ENCODE data around the gene EDDM3A.
A peak's percentile ranks its signal among the peaks of the same experiment; 100 is the strongest.
"Not testable (repeated sequence)": the region's sequence is repeated elsewhere in the genome, so short reads cannot be mapped to it uniquely, and the experiment has no call there.

Gene EDDM3A, protein sequence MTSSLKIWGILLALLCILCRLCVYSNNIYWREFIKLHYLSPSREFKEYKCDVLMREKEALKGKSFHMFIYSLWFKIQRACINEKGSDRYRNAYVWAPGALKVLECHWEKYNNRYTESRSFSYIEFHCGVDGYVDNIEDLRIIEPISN

DNA sequence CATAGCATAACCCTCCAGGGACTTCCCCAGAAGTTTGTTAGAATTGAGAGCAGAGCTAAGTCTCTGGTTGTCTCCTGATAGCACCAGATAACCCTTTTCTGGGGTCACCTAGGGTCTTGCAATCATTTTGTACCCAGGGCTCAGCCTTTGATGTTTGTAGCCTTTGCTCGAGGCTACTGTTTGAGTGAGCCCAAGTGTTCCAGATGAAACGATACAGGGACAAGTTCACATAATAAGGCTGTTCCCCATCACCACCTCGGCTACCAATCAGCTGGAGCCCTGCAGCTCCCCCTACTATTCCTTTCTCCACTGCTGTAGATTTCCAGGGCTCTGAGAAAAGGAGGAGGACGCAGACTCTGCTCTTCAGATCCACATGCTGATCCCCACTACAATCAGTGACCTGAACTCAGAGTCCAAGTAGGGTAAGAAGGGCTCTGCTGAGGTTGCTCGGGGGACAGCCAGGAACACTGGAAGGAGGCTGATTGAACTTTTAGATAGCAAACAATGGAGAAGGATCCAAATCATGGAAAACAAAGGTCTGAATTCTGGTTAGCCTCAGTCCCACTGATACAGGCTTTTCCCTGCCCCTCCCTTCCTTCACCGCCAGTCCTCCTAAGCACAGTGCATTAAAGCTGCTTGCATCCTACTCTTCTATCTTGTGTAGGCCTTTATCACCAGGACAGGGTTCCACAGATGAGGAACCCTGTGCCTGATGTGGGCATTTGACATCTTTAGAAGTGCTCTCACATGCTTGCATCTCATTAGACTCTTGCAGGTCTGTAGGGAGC lies at the start of gene EDDM3A:
TSS of gene EDDM3A (plus strand) at position 317 of the 788 bp plus-strand sequence. CDS start 1,694 bp downstream, outside the sequence.
- no peak for DNase-seq

DNA sequence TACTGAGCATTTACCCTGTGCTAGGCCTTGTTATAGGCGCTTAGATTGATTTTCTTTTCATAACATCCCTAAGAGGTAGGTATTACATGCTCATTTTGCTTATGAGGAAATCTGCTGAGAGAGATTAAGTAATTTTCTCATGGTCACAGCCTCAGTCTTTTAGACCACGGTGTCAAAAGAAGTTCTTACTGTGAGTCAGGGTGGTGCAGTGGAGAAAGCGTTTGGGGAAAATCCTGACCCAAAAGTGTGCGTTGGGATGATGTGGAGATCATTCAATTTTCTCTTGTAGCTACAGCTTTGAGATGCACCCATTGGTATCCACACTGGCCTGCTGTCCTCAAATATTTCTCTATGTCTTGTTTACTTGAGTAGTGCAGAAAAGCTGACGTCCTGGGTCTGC lies 48.9 kb upstream of the EDDM3A start:
- peak; percentile 51 for DNase-seq

DNA sequence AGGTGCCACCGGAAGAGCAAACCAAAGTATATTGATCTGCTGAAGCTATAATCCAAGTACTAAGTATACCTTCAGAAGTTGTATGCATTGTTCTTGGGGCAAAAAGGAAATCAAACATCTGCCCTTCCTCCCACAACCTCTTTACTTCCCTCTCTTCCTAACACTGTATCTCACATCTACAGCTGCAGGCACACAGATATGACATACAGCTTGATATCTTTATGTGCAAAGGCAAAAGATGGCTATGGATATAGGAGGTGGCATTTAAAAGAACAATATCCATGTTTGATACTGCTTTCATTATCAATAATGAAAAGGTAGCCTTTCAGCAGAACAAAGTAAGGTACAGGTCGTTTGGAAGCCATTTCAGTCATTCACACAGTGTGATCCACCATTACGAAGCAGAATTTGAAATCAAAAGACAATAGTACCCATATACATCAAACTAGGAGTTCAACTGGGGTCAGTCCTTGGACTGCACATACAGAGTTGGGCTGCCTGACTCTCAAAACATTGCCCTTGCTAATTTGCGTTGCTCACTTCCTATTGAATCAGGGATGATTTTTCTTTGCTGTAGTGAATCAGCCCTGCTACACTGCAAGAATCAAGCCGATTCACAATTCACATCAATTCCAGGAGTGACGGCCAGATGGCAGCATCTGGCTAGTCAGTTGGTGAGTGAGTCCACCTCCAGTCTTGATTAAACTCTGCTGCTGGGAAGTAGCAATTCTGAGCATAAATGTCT lies 48.2 kb upstream of the EDDM3A start:
- DNase-seq: peak; percentile 83

DNA sequence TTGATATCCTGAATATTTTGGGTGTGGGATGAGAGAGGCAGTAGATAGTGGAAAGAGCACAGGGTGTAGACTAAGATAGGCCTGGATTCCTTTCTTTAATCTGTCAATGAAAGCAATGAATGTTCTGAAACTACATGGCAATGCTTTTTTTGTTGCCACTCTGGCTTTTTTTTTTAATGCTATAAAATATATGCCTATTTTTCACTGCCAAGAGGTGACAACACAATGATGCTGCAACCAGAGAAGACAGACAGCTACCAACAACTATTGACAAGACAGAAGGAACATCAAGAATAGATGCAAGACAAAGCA lies 47.7 kb upstream of the EDDM3A start:
- DNase-seq: no peak

DNA sequence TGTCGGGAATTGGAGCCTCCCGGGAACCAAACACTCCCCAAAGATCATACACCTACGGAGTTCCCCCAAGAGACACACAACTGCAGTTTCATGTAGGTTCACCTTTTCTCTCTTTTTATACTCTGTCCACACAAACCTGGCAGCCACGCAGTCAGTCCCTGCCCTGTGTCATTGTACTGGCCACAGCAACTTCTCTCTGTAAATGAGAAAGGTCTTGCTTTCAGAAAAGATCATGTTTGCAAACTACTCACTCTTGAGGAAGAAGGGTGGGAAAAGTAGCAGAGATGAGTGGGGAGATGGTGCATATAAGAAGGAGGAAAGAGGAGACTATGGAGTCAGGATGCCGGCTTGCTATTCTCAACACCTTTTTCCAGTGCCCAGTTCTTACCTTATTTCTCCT lies 46.8 kb upstream of the EDDM3A start:
- no peak for DNase-seq

DNA sequence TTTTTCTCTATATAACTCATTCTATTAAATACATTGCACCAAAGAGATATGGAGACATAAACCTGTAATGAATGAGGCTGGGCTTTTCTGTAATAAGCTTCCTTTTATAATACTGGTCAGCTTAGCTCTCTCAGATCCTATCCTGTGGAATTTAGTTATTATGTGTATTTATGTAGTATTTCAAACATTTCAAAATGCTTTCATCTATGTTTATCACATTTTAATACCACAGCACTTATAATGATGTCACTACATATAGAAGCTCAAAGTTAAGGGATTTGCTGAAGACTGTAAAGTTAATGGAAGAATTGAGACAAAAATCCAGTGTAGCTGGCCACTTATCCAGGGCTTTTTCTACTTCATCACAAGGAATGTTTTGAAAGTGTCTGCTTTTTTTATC lies 45.8 kb upstream of the EDDM3A start:
- DNase-seq: no peak

DNA sequence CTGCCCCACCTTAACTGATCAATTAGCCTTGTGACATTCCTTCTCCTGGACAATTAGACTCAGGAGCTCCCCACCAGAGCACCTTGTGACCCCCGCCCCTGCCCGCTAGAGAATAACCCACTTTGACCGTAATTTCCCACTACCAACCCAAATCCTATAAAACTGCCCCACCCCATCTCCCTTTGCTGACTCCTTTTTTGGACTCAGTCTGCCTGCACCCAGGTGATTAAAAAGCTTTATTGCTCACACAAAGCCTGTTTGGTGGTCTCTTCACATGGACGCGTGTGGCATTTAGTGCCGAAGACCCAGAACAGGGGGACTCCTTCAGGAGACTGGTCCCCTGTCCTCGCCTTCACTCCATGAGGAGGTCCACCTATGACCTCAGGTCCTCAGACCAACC lies 44.7 kb upstream of the EDDM3A start:
- DNase-seq: not testable (repeated sequence)

DNA sequence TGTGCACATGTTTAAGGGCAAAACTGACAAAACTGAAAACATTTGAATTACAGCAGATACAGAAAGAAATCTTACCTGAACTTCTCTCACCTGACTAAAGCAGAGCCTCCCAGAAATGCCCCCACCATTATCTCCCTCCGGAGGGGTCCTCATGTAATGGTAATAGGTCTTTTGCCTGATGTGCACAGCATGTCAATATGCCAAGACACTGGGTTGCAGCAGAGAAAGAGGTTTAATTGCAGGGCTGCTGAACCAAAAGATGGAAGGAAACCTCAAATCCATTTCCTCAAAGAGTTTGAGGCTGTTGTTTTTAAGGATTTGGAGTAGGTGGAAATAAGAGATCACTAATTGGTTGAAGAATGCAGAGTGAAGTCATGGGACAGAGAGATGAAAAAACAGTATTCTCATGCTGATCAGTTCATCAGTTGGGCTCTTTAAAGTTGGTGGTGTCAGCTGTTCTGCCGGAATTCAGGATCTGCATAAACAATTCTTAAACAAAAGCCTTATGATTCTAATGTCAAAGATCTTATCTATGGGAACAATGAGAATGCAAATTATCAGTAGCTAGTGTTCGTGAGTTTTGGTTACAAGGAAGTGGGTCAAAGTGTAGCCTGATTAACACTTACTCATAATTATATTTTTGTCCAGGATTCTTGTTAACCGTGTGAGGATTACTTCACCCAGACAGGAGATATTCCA lies 38.9 kb upstream of the EDDM3A start:
- no peak for DNase-seq

DNA sequence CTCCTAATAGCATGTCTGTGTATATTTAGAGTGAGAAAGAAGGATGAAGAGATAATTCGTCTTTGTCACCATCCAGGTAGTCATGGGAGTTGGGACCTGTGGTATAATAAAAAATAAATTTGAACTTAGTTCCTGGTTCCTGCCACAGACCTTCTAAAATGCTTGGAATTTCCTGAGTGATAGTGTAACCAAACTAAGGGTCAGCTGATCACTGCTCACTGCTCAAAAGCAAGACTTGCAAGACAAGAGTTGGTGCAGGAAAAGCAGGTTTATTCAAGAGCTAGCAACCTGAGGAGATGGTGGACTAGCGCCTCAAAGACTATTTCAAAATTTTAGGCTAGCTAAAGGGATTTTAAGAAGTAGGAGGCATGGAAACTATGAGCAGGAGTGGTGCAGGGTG lies 38.1 kb upstream of the EDDM3A start:
- DNase-seq: peak; percentile 23

DNA sequence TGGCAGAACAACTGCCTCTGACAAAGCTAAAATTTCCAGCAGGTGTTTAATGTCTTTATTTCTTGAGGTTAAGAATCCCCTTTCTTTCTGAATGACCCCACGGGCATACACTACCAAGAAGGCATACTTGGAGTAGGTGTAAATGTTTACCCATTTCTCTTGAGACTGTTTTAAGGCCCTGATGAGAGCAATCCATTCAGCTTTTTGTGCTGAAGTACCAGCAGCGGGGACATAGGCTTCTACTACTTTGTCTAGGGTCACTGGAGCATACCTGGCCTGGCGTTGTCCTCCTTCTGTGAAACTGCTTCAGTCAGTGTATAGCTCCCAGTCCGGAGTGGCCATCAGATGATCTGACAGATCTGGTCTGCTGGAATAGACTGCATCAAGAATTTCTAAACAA lies 34.4 kb upstream of the EDDM3A start:
- DNase-seq: no peak

DNA sequence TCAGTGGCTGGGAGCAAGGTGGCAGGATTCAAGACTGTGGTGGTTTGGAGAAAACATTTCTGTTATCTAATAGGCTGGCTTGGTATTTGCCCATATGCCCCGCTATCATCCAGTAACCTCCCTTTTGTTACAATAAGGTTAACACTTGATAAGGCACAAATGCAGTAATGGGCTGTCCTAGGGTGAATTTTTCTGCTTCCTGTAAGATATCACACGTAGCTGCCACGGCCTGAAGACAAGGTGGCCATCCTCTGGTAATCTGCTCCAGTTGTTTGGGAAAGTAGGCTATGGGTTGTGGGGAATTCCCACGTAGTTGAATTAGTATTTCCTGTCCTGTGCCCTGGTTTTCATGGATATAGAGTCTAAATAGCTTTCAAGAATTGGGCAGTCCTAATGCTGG lies 34.0 kb upstream of the EDDM3A start:
- DNase-seq: no peak

DNA sequence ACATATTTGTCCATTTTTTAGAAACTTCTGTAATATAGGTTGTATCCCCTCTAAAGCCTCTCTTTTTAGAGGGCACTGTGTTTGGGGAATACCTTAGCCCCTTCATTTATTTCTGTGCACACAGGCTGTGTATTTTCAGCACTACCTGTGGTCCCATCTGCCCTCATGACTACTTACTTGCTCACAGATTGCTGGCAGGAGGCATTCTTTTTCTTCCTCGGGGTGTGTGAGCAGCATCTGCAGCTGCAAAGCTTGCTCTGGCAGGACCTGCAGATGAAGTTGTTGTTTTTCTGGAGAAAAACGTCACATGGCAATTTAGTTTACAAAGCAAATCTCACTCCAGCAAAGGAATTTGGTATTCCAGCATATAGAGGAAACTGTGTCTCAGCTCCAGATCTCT lies 32.8 kb upstream of the EDDM3A start:
- DNase-seq: no peak

DNA sequence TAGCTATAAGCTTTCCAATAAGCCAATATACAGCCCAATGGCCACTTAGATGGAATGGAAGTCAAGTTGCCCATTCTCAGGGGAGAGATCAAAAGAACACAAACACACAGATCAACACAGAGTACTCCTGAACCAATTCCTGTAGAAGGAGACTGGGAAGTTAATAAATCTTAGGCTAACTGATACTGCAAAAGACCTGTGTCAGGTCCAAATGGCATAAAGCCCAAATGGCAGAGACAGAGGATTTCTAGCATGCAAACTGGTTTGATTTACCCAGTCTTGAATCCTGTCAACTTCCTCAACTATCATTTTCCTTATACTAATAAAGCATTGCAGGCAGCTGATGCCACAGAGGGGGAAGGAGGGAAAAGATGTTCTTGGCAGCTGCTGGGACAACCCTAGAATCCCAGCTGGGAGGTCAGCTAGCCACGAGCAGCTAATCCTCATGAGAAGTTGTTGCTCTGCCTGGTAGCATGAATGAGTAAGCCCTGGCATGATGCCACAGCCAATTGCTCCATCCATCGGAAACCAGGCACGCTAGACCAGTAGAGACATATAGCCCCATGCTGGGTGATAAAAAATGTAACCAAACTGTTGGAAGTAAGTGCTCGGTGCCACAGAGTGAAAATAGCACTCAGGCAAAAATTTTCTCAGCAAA lies 31.0 kb upstream of the EDDM3A start:
- DNase-seq: peak; percentile 95

DNA sequence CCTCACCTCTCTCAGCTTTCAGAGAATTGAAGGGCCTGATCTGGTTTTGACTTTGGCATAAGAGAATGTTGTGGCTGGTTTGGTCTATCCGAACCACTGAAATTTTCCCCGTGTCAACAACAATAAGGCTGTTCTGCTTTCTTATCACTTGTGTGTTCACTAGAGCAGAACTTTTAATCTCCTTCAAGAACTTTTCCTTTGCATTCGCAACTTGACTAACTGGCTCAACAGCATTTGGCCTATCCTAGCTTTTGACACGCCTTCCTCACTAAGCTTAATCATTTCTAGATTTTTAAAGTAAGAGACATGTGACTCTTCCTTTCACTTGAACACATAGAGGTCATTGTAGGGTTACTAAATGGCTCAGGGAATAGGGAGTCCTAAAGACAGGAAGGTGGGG lies 25.9 kb upstream of the EDDM3A start:
- no peak for DNase-seq

DNA sequence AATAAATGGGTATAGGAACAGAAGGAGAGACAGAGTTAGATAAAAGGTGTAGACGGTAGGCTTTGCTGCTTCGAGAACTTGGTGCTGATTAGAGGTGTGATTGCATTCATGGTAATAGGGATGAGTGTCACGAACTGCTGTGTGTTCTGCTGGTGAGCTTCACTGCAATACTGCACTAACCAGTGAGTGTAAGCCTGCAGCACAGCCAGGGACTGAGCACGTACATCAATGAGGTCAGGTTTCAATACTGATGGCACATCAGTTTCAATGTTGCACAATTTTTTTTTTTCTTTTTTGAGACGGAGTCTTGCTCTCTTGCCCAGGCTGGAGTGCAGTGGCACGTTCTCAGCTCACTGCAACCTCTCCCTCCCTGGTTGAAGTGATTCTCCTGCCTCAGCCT lies 24.9 kb upstream of the EDDM3A start:
- DNase-seq: no peak

DNA sequence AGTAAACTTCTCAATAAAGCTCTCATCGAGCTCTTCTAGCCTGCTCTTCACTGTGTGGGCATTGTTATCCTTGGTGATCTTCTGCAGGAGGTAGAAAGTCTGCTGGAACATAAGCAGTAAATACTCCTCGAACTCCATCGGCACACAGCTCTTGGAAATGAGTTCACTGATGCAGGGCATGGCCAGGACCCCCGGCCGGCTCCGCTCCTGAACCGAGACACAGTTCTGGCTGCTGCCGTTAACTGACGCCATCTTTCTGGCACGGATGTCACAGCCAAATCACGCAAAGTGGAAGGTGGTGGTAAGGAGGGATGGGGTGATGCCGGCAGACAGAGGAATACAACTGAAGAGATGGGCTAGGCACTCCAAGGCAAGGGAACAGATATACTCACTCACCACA lies 23.7 kb upstream of the EDDM3A start:
- DNase-seq: no peak

DNA sequence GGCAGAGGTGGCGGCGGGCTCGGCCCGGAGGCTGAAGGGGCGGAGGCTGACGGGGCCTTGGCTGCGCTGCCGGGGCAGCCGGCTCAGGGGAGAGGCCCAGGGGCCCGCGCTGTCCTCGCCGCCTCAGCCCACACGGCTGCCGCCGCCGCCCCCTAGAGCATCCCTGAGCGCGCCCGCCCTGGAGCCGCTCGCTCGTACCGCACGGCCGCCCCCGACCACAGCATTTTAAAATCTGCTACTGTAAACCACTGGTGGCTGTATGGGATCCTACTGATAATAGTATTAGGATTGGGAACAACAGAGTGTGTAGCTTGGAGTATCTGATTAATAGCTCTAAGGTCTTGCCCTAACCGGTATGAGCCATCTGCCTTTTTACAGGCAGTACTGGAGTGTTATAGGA lies 22.2 kb upstream of the EDDM3A start:
- no peak for DNase-seq

DNA sequence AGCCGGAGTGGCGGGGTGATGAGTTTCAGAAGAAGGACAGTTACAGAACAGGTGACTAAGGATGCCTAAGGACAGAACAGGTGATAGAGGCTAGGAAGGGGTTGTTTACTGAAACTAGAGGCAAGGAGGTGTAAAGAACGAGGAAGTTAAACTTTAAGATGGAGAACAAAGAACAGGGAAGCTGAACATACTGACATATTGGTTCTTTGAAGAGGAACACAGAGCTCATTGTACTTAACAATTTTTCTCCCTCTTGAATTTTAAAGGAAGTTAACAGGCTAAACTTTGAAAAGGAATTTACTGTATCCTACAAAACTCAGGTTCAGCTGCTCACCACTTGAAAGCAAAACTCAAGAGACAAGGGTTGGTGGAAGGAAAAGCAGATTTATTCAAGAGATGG lies 19.6 kb upstream of the EDDM3A start:
- DNase-seq: not testable (repeated sequence)

DNA sequence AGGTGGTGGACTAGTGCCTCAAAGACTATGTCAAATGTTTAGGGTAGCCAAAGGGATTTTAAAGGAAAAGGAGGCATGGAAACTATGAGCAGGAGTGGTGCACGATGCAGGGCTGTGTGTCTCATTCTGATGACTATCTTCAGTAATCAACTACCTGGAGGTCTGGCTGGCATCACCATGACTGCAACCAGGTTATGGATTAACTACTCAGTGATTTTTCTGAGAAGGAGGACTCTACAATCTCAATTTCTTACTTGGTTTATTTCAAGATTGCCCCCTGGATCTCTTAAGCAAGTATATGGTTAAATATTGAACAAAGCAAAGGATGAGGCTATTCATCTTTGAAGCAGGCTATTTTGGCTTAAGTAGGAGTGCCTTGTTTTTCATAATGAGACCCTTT lies 19.2 kb upstream of the EDDM3A start:
- no peak for DNase-seq

DNA sequence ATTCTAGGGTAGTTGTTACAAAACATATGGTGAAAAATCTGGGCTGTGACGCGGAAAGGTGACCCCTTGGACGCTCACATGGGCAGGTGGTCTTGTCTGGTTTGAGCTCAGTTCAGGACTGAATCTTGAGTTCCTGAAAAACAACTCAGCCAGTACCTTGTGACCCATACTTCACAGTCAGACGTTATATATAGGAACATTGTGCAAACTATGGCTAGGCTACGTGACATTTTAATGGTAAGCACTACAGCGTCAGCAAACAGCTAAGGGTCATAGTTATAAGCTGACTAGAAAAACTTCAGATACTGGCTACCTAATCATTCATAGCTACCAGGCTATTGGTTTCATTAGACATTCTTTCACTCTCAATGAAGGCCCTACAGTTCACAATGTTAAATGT lies 14.8 kb upstream of the EDDM3A start:
- peak; percentile 79 for DNase-seq

DNA sequence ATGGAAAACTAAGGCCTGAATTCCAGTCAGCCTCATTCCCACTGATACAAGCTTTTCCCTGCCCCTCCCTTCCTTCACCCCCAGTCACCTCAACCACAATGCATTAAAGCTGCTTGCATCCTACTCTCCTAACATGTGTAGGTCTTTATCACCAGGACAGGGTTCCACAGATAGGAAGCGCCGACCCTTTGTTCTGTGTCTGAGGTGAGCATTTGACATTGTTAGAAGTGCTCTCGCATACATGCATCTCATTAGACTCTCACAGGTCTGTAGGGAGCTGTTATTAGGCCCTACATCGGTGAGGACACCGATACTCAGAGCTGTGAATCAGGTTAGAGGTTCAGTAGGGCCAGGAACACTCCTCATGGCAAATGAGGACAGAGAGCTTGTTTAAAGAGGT lies 13.2 kb upstream of the EDDM3A start:
- no peak for DNase-seq

DNA sequence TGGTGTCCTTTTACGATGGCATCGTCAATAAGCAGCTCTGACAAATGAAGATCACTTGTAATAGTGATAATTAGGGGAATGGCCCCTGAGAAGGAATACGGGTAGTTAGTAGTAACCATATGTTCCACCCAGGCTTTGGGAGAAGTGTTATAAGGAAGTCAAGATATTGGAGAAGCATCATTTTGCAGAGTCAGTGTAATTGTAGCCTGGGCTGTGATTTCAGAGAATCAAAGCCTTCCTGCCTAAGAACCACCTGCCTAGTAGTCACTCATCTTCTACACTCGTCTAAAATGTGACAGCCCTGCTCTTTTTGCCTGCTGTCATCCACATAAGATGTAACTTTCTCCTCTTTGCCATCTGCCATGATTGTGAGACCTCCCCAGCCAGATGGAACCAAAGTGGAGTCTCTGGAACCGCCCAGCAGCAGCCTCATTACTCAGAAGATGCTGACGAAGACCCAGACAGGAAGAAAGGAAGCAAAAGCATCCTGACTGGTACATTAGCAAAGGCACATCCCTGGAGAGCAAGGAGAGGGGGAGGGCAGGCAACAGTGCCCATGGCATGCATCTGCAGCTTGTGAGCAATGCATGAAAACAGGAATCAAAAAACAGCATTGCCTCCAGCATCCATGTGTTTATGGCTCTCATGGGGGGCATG lies 12.6 kb upstream of the EDDM3A start:
- peak; percentile 55 for DNase-seq

All from suppressor macrophage treated with lipopolysaccharide for 4 hours (primary cell).